NCI-H2196 (cell line): ENCODE data around the gene NSUN5.
"Not testable (repeated sequence)": the region's sequence is repeated elsewhere in the genome, so short reads cannot be mapped to it uniquely, and the experiment has no call there.

ENCODE experiments used
- DNase-seq: peaks from one replicate; lab custom pipeline; 2025; ENCODE audit not compliant: unreplicated experiment; lab: John Stamatoyannopoulos, UW

NSUN5 gene

DNA sequence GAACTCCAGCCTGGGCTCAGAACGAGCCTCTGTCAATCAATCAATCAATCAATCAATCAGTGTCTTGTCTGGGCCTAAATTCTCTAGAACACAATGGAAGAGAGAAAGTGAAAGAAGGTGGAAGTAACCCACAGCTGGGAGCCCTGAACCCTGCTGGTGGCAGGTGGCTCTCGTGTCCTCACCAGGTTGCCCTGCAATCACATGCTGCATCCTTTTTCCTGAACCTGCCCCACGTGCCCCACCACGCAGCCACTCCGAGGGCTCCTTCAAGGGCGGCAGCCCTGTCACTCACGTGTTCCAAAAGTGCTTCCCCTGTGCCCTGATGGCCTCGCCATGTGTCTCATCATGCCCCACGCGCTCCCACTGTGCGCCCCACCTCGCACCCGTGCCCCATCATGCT lies 18.8 kb upstream of the NSUN5 start:
- not testable (repeated sequence) for DNase-seq

DNA sequence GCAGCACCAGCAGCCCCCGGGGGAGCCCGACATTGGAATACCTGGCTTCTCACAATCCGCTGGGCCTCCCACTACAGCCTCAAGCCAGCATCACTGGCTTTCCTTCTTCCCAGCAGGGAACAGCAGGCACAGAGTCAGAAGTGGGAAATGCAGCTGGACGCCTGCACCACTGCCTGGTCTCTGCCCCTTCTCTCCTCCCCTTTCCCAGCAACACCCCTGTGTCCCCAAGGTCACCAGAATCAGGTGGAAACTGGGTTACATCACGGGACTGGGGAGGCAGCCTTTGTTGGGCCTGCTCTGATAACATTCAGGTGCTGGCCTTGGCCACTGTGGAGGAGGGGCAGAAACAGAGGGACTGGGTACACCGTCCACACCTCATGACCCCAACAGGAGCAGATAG lies 16.8 kb upstream of the NSUN5 start:
- not testable (repeated sequence) for DNase-seq

DNA sequence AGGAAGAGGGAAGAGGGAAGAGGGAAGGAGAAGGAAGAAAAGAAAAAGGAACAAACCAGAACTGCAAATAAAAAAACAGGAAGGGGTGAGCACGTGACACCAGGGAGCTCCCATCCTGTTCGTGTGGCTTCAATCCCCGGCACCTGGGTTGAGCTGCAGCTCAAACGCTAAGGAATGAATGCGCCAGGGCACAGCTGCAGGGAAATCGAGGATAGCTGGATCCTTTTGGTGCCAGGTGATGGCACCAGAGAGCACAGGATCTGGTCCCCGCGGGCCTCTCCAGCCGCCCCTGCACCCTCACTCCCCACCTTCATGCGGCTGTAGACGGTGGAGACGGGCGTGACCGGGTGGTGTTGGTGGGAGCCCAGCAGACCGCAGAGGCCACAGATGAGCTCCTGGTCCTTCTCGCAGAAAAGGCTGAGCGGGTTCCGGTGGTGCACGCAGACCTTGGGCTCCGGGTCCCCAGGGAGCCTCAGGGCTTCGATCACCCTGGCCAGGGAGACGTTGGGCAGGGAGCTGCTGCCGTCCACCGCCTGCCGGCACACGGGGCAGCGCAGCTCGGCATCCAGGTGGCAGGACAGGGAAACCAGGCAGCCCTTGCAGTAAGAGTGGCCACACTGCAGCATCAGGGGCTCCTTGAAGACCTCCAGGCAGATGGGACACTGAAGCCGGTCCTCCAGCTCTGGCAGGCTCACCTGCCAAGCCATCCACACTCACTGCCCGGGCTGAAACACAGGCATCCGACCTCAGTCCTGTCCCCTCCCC lies 15.6 kb upstream of the NSUN5 start:
- peak; percentile 40 for DNase-seq

DNA sequence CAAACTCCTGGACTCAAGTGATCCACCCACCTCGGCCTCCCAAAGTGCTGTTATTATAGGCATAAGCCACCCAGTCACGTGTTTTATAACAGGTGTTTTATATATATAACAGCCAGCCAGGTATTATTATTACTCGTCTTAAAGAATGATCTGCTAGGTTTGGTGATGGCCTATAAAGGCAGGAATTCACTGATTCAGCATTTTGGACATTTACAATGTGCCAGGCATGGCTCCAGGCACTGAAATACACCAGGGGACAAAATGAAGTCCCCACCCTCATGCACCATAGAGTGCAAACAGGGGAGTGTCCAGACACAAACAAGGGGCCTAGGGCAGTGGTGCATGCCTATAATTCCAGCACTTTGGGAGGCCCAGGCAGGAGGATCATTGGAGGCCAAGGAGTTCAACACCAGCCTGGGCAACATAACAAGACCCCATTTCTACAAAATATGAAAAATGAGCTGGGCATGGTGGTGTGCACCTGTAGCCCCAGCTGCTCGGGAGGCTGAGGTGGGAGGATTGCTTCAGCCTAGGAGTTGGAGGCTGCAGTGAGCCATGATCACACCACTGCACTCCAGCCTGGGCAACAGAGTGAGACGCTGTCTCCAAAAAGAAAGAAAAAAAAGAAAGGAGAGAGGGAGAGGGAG lies 14.9 kb upstream of the NSUN5 start:
- not testable (repeated sequence) for DNase-seq

DNA sequence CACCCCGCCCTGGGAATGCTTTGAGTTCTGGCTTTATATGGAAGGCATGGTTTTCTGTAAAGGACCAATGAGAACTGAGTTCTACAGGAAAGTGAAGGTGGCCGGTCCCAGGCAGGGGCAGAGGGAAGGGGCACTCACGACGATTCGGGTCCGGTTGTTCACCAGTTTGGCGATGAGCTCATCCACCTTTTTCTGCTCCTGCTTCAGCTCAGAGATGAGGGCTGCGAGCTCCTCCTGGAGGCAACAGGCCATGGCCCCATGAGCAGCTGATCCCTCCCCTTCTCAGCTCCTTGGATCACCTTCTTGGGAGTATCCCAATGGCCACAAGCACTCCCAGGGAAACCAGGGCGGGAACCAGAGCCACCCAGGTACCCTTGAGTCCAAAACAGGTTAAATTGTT lies 11.4 kb upstream of the NSUN5 start:
- DNase-seq: not testable (repeated sequence)

DNA sequence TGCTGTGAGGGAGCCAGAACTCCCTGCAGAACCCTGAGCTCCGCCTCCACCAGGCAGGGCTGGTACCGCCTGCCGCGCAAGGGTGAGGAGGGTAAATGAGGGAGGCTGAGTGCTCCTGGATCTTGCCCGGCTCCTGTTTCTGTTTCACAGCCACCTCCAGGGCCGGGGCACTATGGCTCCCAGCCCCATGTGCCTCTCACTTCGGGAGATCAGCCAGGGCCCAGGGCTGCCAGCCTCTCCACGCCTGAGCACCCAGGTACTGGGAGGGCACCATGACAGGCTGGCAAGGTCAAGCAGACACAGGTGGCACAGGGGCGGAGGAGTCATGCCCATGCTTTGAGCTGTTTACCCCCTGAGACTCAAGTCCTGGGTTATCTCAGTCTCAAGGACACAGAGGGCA lies 10.9 kb upstream of the NSUN5 start:
- DNase-seq: peak; percentile 6

DNA sequence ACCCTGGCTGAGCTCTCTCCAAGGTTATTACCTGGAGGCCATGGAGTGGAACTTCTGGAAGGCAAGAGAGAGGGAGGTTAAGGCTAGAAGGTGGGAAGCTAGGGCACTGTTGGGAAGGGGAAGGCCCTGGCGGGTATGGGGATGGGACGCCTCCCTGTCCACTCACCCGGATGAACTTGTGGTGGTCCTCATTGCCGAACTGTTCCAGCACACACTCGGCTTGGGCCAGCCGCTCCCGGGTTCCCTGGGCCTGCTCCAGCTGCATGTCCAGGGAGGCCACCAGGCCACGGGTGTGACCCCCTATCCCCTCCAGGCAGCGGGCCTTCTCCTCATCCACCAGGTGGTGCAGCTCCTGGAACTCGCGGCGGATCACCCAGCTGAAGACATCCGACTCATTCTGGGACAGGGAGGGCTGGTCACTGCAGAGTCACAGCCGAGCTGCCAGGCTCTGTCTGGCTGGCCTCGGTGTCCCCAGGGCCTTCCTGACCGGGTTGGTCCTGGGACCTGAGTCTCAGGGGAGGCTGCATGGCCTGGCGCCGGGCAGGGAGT lies 10.1 kb upstream of the NSUN5 start:
- not testable (repeated sequence) for DNase-seq

DNA sequence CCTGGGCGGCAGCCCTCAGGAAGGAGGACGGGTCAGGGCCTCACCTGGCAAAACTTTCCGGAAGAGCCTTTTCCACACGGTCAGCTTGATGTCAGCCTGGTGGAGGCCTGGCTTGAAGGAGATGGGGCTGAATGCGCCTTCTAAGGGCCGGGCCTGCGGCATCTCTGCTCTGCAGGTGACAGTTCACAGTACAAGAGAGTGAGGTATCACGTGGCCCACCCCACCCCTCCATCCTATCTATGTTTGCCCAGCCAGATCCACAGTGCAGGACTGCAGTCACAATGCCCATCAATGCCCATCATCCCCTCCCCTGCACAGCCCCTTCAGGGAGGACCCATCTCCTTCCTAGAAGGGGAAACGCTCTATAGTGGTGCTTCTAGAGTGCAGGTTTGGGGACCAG lies 7.9 kb upstream of the NSUN5 start:
- no peak for DNase-seq

DNA sequence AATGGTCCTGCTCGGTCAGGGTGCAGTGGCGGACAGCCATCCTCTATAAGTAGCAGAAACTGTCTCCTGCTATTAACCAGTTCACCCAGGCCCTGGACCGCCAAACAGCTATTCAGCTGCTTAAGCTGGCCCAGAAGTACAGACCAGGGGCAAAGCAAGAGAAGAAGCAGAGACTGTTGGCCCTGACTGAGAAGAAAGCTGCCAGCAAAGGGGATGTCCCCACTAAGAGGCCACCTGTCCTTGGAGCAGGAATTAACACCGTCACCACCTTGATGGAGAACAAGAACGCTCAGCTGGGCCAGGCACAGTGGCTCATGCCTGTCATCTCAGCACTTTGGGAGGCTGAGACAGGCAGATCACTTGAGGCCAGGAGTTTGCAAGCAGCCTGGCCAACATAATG lies 5.6 kb upstream of the NSUN5 start:
- DNase-seq: no peak

DNA sequence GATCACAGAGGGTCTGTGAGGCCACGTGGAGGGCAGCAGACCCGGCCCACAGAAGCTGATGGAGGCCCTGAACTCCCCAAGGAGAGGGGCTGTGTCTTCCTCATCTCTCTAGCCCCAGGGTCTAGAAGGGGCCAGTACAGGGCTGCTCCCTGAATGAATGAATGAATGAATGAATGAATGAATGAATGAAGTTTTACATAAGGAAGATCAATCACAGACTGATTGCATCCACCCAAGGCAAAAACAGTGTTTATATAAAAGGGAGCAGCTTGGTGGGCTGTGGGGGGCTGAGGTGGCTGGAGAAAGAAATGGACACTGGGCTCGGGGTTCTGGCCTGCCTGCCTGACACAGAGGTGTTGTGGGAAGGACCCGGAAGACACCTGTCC lies 4.9 kb upstream of the NSUN5 start:
- DNase-seq: no peak

DNA sequence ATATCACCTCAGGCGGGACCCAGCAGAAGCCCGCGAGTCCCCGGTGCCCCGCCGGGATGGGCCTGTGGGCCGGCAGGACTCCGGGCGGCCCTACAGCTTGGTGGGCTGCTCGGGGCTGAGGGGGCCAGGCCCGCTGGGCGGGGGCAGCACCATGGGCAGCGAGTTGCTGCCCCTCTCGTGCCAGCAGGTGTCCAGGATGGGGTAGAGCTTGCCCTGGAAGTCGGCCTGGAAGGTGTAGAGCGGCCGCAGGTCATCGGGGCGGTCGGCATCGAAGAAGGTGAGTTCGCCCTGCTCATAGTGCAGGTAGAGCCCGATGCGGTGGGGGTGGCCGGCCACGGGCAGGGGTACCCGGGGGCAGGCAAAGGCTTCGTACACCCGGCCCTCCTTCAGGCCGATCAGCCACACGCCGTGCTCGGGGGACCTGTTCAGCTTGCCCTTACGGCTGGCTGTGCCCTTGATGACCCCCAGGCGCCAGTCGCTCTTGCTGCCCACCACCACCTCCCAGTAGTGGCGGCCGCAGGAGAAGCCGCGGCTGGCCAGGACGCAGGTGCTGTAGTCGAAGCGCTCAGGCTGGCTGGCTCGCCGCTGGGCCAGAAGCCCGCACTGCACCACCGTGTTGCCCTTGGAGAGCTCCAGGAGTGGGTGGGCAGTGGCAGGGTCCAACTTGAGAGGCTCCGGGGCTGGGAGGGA lies 4.3 kb upstream of the NSUN5 start:
- no peak for DNase-seq

DNA sequence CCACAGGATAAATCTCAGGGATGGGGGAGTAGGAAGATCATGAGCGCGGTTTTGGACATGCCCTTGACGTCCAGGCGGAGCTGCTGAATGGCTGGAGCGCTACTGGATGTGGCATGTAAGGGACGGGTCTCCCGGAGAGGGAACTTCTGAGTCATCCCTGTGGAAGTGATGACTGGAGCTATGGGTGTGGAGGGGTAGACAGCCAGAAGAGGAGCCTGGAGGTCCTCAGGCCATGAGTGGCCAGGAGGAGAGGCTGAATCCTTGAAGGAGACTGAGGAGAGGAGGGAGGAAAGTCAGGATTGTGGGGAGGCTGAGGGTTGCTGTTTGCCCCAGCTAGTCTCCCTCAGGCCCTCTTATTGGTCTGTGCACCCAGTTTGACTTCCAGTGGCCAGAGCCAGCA lies 2.8 kb upstream of the NSUN5 start:
- not testable (repeated sequence) for DNase-seq

DNA sequence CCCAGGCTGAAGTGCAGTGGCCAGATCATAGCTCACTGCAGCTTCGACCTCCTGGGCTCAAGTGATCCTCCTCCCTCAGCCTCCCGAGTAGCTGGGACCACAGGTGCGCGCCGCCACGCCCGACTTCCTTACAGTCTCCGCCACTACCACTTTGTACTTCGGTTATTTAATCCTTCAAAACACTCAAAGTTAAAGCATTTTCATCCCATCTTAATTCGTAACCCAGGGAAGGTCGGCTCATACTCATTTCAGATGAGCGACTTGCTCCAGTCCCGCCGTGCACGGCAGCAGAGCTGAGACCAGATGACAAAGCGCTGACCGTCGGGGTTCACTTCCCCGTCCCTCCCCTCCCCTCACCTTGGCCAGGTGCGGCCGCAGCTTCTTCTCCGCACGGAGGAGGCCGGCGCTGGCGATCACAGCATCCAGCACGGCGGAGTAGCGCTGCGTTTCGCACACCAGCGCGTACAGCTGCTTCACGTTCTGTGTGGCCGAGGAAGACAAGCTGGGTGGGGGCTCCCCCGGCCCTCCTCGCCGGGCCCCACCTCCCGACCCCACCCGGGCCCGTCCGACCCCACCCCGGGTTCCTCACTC lies 457 bp downstream of the NSUN5 start:
- no peak for DNase-seq

DNA sequence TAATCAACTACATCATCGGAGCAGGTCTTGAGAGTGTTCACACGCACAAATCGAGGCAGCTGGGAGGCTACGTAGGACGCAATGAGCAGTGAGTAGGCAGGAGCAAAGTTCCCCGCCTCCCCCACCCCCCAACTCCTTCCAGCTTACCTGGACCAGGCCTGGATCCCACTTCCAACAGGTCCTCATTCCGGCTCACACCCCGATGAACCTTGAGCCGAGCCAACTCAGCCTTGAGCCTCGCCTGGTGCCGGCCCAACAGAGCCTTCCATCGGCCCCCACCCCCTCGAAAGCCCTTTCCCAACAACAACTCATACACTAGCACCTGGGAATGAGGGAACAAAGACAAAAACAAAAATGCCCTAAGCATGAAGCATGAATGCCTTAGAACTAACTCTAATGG lies 1.2 kb downstream of the NSUN5 start:
- DNase-seq: no peak

DNA sequence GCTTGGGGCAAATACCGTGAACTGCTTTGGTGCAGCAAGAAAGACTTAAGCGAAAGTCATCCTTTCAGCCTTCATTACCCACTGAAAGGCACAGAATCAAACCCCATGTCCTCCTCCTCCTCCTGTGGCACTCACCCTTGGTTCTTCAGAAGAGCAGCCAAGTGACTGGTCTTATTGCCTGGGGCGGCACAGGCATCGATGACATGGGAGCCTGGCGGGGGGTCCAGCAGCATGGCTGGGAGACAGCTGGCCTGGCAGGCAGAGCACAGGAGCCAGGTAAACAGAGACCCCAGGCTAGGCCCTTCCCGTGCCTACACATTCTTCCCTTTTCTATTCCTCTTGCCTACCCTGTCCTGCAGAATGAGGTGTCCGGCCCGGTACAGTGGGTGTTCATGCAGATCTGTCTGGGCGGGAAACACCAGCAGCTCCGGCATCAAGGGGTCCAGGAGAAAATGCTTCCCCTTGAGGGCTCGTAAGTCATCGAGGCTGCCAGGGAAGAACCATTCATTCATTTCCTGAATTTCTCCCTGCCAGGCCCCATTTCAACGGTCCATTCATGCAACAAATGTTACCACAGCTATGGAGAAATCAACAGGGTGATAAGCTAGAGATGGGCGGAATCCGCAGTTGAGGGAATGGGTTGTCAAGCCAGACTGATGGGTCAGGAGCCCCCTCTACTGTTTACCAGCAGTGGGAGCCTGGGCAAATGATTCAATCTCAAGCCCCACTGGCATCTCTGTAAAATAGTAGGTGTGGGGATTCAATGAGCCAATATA lies 3.8 kb downstream of the NSUN5 start:
- not testable (repeated sequence) for DNase-seq

DNA sequence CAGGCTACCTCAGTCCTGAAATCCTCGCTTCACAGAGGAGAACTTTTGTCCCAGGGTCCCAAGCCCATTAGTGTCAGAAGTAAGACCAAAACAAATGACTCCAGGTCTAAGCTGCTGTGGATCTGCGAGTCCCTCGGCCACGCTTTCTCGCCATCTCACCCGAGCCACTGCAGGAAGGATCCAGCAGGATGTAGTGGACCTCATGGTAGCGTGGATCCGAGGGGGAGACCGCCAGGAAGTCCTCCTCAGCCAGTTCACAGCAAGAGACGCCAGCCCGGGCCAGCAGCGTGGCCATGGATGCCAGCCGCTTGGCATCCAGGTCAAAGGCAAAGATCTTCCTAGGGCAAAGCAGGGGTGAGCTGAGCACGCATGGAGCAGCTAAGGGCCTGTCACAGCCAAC lies 4.6 kb downstream of the NSUN5 start:
- no peak for DNase-seq

DNA sequence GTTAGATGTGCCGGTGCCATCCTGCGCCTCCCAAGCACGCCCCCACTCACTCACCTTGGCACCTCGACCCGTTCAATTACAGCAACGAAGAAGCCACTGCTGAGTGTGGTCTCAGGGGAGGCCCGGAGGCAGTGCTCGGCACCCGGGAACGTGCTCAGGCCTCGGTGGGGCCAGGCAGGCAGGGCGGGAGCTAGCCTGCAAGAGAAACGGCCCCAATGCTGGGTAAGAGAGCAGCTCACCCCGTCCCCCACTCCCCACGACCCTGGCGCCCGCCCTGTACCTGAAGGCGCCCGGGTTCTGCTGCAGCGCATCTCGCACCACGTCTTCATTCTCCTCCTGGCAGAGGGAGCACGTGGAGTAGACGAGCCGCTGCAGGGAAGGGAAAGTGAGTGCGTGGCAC lies 5.1 kb downstream of the NSUN5 start:
- DNase-seq: no peak

DNA sequence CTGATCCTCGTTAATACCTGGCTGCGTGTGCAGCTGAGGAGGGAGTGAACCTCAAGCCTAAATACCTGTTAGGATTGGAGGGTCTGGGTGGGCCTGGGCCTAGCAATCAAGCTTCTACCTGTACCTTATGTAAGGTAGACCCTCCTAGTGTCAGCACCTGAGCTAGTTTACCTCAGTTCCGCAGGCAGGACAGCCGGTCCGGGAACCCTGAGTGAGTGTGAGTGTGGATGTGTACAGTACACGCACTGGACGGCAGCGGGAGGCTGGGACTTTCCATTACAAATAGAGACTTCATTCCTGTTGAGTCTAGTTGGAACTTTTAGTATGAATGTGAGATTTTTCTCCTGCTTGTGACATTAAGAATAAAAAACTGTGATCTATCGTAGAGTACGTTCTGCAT lies 5.8 kb downstream of the NSUN5 start:
- DNase-seq: not testable (repeated sequence)

DNA sequence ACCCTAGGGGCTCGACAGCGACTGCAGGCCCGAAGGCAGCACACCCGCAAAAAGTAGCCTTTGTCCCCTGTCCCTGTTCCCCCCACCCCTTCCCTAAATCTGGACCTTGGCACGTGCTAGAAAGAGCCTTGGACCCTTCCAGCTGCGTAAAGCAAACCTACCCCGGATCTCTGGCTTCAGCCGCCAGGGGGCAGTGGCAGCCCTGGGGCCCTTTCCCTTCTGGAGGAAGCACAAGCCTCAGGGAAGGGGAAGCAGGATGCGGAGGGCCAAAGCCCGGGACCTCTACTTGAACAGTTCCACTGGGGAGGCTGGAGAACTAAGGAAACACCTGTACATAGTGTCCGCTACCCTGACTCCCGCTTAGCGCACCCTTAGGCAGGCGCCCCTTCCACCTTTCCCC lies 7.5 kb downstream of the NSUN5 start:
- DNase-seq: not testable (repeated sequence)

DNA sequence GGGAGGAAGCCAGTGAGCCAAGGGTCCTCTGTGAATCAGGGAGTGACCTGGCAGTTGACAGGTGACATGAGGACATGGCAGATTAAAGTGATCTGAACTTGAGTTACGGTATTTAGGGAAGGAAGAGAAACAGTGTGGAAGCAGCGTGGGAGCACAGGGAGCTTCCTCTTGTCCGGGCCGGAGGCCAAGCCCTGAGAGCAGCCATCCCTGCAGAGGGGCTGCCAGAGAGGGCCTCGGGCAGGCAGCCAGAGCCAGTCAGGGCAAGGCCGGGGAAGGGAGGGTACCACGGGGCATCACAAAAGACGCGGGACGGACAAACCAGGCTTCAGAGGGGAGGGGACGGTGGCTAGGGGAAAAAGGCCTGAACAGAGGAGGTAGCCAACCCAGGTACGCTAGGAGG lies 8.8 kb downstream of the NSUN5 start:
- not testable (repeated sequence) for DNase-seq

DNA sequence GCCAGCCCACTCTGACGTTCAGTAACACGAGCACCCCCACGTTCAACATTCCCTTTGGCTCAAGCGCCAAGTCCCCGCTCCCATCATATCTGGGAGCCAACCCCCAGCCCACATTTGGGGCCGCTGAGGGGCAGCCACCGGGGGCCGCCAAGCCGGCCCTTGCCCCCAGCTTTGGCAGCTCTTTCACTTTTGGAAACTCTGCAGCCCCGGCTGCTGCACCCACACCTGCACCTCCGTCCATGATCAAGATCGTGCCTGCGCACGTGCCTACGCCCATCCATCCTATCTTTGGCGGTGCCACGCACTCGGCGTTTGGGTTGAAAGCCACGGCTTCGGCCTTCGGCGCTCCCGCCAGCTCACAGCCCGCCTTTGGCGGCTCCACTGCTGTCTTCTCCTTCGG lies 10.9 kb downstream of the NSUN5 start:
- not testable (repeated sequence) for DNase-seq
